ENCODE data around the gene PSIP1. TPM values are rescaled to one million over a fixed set of nuclear protein-coding genes. Genes with fewer than 3 reads are reported as not detected.
"Not testable (repeated sequence)": the region's sequence is repeated elsewhere in the genome, so short reads cannot be mapped to it uniquely, and the experiment has no call there.

Gene PSIP1
- total and polyA plus RNA-seq, 2 donors (not counting 1 experiment from before 2014, with no cell fraction given), result 51.2 to 73.3 TPM

DNA sequence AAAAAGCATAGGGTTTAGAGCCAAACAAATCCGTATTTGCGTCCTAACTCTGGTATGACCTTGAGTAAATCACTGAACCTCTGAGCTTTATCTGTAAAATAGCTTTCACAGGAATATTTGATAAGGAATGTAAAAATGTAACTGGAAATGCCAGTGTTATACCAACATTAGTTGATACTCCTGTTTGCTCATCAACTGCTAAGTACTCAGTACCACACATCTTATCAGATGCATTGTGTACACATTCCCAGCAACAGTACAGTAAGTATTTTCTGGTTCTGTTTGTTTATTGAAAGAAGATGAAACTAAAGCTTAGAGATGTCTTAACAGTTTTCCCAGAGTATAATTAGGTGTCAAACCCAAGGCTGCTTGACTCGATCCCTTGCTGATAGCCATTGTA is 66.6 kb downstream of the PSIP1 start:
- Histone ChIP-seq H4K20me1 (ENCODE audit: control insufficient read depth, extremely low read depth, insufficient read depth, low read length) (no peaks in the 10 kb centered on the region), H3K9me3 (ENCODE audit: control insufficient read depth, insufficient read depth, low read depth, low read length) (no peaks in the 10 kb centered on the region), H3K4me1 (ENCODE audit: control insufficient read depth, extremely low read depth, insufficient read depth, low read length) (no peaks in the 10 kb centered on the region), H3K27ac (ENCODE audit: insufficient read depth, low read length) (no peak overlapping the region), H2AFZ (ENCODE audit: low read length) (no peak overlapping the region), H3K4me2 (ENCODE audit: extremely low read depth, insufficient read depth, low read length) (no peak overlapping the region), H3K4me3 (replicated peaks in 1 of 4; ENCODE audit: control extremely low read depth in 1 of 4, insufficient read depth in 1 of 4, low read depth in 3 of 4, low read length in 4 of 4) (no peak overlapping the region), H3K9ac (ENCODE audit: insufficient read depth, low read length) (no peak overlapping the region), H3K36me3 (ENCODE audit: control insufficient read depth, insufficient read depth, low read length) (peaks cover 7% of the 10 kb centered on the region), H3K27me3 (ENCODE audit: control insufficient read depth, insufficient read depth, low read length) (no peaks in the 10 kb centered on the region), H3K79me2 (ENCODE audit: control insufficient read depth, insufficient read depth, low read length) (peaks cover 12% of the 10 kb centered on the region)
- no peak for DNase-seq (ENCODE audit: low read depth in 2 of 2)
- TF ChIP-seq, protein P1, sequence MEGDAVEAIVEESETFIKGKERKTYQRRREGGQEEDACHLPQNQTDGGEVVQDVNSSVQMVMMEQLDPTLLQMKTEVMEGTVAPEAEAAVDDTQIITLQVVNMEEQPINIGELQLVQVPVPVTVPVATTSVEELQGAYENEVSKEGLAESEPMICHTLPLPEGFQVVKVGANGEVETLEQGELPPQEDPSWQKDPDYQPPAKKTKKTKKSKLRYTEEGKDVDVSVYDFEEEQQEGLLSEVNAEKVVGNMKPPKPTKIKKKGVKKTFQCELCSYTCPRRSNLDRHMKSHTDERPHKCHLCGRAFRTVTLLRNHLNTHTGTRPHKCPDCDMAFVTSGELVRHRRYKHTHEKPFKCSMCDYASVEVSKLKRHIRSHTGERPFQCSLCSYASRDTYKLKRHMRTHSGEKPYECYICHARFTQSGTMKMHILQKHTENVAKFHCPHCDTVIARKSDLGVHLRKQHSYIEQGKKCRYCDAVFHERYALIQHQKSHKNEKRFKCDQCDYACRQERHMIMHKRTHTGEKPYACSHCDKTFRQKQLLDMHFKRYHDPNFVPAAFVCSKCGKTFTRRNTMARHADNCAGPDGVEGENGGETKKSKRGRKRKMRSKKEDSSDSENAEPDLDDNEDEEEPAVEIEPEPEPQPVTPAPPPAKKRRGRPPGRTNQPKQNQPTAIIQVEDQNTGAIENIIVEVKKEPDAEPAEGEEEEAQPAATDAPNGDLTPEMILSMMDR (conservative IDR thresholded peaks at IDR 0.05 in 1 of 2, IDR thresholded peaks at IDR 0.05 in 1 of 2; ENCODE audit: low read depth in 1 of 2, low read length in 2 of 2), result no peak
- no peak for TF ChIP-seq EZH2 (IDR thresholded peaks at IDR 0.05; ENCODE audit: low read length, missing control alignments)

DNA sequence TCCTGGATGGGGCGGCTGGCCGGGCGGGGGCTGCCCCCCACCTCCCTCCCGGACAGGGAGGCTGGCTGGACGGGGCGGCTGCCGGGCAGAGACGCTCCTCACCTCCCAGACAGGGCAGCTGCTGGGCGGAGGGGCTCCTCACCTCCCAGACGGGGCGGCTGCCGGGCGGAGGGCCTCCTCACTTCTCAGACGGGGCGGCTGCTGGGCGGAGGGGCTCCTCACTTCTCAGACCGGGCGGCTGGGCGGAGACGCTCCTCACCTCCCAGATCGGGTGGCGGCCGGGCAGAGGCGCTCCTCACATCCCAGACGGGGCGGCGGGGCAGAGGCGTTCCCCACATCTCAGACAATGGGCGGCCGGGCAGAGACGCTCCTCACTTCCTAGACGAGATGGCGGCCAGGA is 68.5 kb downstream of the PSIP1 start:
- H3K79me2 ChIP-seq (ENCODE audit: control insufficient read depth, insufficient read depth, low read length), result peaks cover 28% of the 10 kb centered on the region
- DNase-seq (ENCODE audit: low read depth in 2 of 2); H3K4me3 ChIP-seq (replicated peaks in 1 of 4; ENCODE audit: control extremely low read depth in 1 of 4, insufficient read depth in 1 of 4, low read depth in 3 of 4, low read length in 4 of 4); H3K27me3 ChIP-seq (ENCODE audit: control insufficient read depth, insufficient read depth, low read length); H3K4me1 ChIP-seq (ENCODE audit: control insufficient read depth, extremely low read depth, insufficient read depth, low read length); H2AFZ ChIP-seq (ENCODE audit: low read length); H3K9me3 ChIP-seq (ENCODE audit: control insufficient read depth, insufficient read depth, low read depth, low read length); H3K9ac ChIP-seq (ENCODE audit: insufficient read depth, low read length); H4K20me1 ChIP-seq (ENCODE audit: control insufficient read depth, extremely low read depth, insufficient read depth, low read length); H3K27ac ChIP-seq (ENCODE audit: insufficient read depth, low read length); H3K36me3 ChIP-seq (ENCODE audit: control insufficient read depth, insufficient read depth, low read length); H3K4me2 ChIP-seq (ENCODE audit: extremely low read depth, insufficient read depth, low read length): not testable (repeated sequence)

DNA sequence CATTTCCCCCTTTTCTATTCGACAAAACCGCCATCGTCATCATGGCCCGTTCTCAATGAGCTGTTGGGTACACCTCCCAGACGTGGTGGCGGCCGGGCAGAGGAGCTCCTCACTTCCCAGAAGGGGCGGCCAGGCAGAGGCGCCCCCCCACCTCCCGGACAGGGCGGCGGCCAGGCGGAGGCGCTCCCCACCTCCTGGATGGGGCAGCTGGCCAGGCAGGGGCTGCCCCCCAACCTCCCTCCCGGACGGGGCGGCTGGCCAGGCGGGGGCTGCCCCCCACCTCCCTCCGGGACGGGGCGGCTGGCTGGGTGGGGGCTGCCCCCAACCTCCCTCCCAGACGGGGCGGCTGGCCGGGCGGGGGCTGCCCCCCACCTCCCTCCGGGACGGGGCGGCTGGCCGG is 68.9 kb downstream of the PSIP1 start:
- not testable (repeated sequence) for DNase-seq (ENCODE audit: low read depth in 2 of 2); H3K36me3 ChIP-seq (ENCODE audit: control insufficient read depth, insufficient read depth, low read length); H3K9me3 ChIP-seq (ENCODE audit: control insufficient read depth, insufficient read depth, low read depth, low read length); H3K9ac ChIP-seq (ENCODE audit: insufficient read depth, low read length); H3K27ac ChIP-seq (ENCODE audit: insufficient read depth, low read length); H3K27me3 ChIP-seq (ENCODE audit: control insufficient read depth, insufficient read depth, low read length); H2AFZ ChIP-seq (ENCODE audit: low read length); H4K20me1 ChIP-seq (ENCODE audit: control insufficient read depth, extremely low read depth, insufficient read depth, low read length); H3K4me3 ChIP-seq (replicated peaks in 1 of 4; ENCODE audit: control extremely low read depth in 1 of 4, insufficient read depth in 1 of 4, low read depth in 3 of 4, low read length in 4 of 4); H3K4me2 ChIP-seq (ENCODE audit: extremely low read depth, insufficient read depth, low read length); H3K4me1 ChIP-seq (ENCODE audit: control insufficient read depth, extremely low read depth, insufficient read depth, low read length)
- peaks cover 29% of the 10 kb centered on the region for H3K79me2 ChIP-seq (ENCODE audit: control insufficient read depth, insufficient read depth, low read length)

DNA sequence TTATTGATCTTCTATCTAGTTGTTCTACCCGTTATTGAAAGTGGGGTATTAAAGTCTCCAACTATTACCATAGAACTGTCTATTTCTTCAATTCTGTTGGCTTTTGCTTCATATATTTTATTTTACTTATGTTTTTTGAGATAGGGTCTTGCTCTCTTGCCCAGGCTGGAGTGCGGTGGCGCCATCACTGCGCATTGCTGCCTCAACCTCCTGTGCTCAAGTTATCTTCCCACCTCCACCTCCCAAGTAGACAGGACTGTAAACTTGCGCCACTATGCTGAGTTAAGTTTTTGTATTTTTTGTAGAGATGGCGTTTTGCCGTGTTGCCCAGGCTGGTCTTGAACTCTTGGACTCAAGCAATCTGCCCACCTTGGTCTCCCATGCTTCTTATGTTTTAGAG is 71.9 kb downstream of the PSIP1 start:
- H3K36me3 ChIP-seq (ENCODE audit: control insufficient read depth, insufficient read depth, low read length), result peaks cover 5% of the 10 kb centered on the region
- H3K4me3 ChIP-seq (replicated peaks in 1 of 4; ENCODE audit: control extremely low read depth in 1 of 4, insufficient read depth in 1 of 4, low read depth in 3 of 4, low read length in 4 of 4), result no peak overlapping the region
- no peak for DNase-seq (ENCODE audit: low read depth in 2 of 2)
- H3K27ac ChIP-seq (ENCODE audit: insufficient read depth, low read length), result no peak overlapping the region
- H3K4me1 ChIP-seq (ENCODE audit: control insufficient read depth, extremely low read depth, insufficient read depth, low read length), result no peaks in the 10 kb centered on the region
- H3K9me3 ChIP-seq (ENCODE audit: control insufficient read depth, insufficient read depth, low read depth, low read length), result no peaks in the 10 kb centered on the region
- H3K4me2 ChIP-seq (ENCODE audit: extremely low read depth, insufficient read depth, low read length), result no peak overlapping the region
- H3K9ac ChIP-seq (ENCODE audit: insufficient read depth, low read length), result no peak overlapping the region
- H3K27me3 ChIP-seq (ENCODE audit: control insufficient read depth, insufficient read depth, low read length), result no peaks in the 10 kb centered on the region
- H2AFZ ChIP-seq (ENCODE audit: low read length), result no peak overlapping the region
- H3K79me2 ChIP-seq (ENCODE audit: control insufficient read depth, insufficient read depth, low read length), result peaks cover 38% of the 10 kb centered on the region
- H4K20me1 ChIP-seq (ENCODE audit: control insufficient read depth, extremely low read depth, insufficient read depth, low read length), result peaks cover 1% of the 10 kb centered on the region
- TF ChIP-seq, protein P1 (conservative IDR thresholded peaks at IDR 0.05 in 1 of 2, IDR thresholded peaks at IDR 0.05 in 1 of 2; ENCODE audit: low read depth in 1 of 2, low read length in 2 of 2), result no peak
- TF ChIP-seq EZH2 (IDR thresholded peaks at IDR 0.05; ENCODE audit: low read length, missing control alignments), result no peak

All from fibroblast of lung (primary cell).